H1 (cell line): ENCODE data around the gene PREX1. TPM values are rescaled to one million over a fixed set of nuclear protein-coding genes. Genes with fewer than 3 reads are reported as not detected.

Experiments used
- CTCF ChIA-PET: fragments of 300-600 bp; sonication (Branson Sonifier 250); formaldehyde crosslinking; loops from one replicate; lab custom pipeline; 2021; ENCODE audit not compliant: partially characterized antibody; lab: Charles Lee
- POLR2A ChIA-PET: fragments of 300-600 bp; sonication (Branson Sonifier 250); formaldehyde crosslinking; loops from one replicate; lab custom pipeline; 2021; ENCODE audit warnings: inconsistent platforms; ENCODE audit not compliant: partially characterized antibody; lab: Charles Lee
- DNase-seq, 2 experiments: peaks; one replicate each; pipeline versions ENCODE4 v3.0.0 to v3.0.0-alpha.2; 2010 to 2022; ENCODE audit warnings: low spot score in 2 of 2, low read depth in 1 of 2, mixed read lengths in 1 of 2
- FAIRE-seq: peaks from 2 replicates; lab custom pipeline; 2011; peaks lifted over from hg19 to GRCh38; lab: Jason Lieb, UNC
- H2AFZ ChIP-seq: 2 replicates; pipeline ENCODE4 v1.8.1; 2012; ENCODE audit warnings: low read length, inconsistent platforms
- H2AK5ac ChIP-seq: 2 replicates; pipeline ENCODE4 v1.6.1; 2013; ENCODE audit warnings: low read depth, low read length
- H2BK120ac ChIP-seq: replicated peaks from 2 replicates; pipeline ENCODE3; 2013; ENCODE audit warnings: low read depth, low read length, inconsistent platforms
- H2BK12ac ChIP-seq: 2 replicates; pipeline ENCODE4 v1.6.1; 2013; ENCODE audit warnings: low read depth, low read length
- H2BK15ac ChIP-seq: 2 replicates; pipeline ENCODE4 v1.6.1; 2013; ENCODE audit warnings: low read length
- H2BK20ac ChIP-seq: 2 replicates; pipeline ENCODE4 v1.6.1; 2013; ENCODE audit warnings: low read length
- H2BK5ac ChIP-seq: 2 replicates; pipeline ENCODE4 v1.6.1; 2013; ENCODE audit warnings: low read depth, low read length
- H3K14ac ChIP-seq: 2 replicates; pipeline ENCODE4 v1.6.1; 2013; ENCODE audit warnings: inconsistent platforms; ENCODE audit not compliant: insufficient read length
- H3K18ac ChIP-seq: 2 replicates; pipeline ENCODE4 v1.6.1; 2013; ENCODE audit warnings: low read length; ENCODE audit errors: extremely low read depth
- H3K23ac ChIP-seq: 2 replicates; pipeline ENCODE4 v1.6.1; 2013; ENCODE audit warnings: inconsistent platforms; ENCODE audit not compliant: insufficient read length
- H3K23me2 ChIP-seq: 2 replicates; pipeline ENCODE4 v1.6.1; 2013; ENCODE audit warnings: low read depth, low read length
- H3K27ac ChIP-seq: 2 replicates; pipeline ENCODE4 v1.6.1; 2011; ENCODE audit warnings: low read depth, low read length, inconsistent platforms
- H3K27me3 ChIP-seq, 4 experiments: replicated peaks in 1 of 4; 1 replicate in 1 of 4; 2 replicates in 3 of 4; pipeline versions ENCODE4 v1.6.1 to v1.8.1; 2011 to 2013; ENCODE audit warnings: low read length in 3 of 4, mild to moderate bottlenecking in 3 of 4, inconsistent platforms in 2 of 4, mixed read lengths in 2 of 4, moderate library complexity in 1 of 4; ENCODE audit not compliant: control insufficient read depth in 3 of 4, insufficient read depth in 3 of 4; ENCODE audit errors: extremely low read depth in 1 of 4
- H3K36me3 ChIP-seq, 4 experiments: 2 replicates each; pipeline versions ENCODE4 v1.6.1 to v1.8.1; 2011 to 2013; ENCODE audit warnings: mild to moderate bottlenecking in 4 of 4, low read length in 3 of 4, moderate library complexity in 2 of 4, control low read depth in 1 of 4, inconsistent platforms in 1 of 4; ENCODE audit not compliant: insufficient read depth in 4 of 4, control insufficient read depth in 2 of 4
- H3K4ac ChIP-seq: replicated peaks from 2 replicates; pipeline ENCODE3; 2013; ENCODE audit warnings: low read length, low read depth, mixed read lengths, inconsistent platforms; ENCODE audit not compliant: insufficient read length
- H3K4me1 ChIP-seq, 4 experiments: replicated peaks in 1 of 4; 1 replicate in 1 of 4; 2 replicates in 3 of 4; pipeline versions ENCODE4 v1.6.1 to v1.8.1; 2011 to 2013; ENCODE audit warnings: low read length in 3 of 4, inconsistent platforms in 2 of 4, mixed read lengths in 1 of 4; ENCODE audit not compliant: insufficient read depth in 4 of 4, control insufficient read depth in 3 of 4
- H3K4me2 ChIP-seq, 2 experiments: 2 replicates each; pipeline versions ENCODE4 v1.6.1 to v1.8.1; 2011 to 2013; ENCODE audit warnings: low read depth in 2 of 2, low read length in 2 of 2, control low read depth in 1 of 2, inconsistent platforms in 1 of 2, mild to moderate bottlenecking in 1 of 2; ENCODE audit not compliant: insufficient read depth in 1 of 2
- H3K4me3 ChIP-seq, 4 experiments: fragments of 200-600, 300-600 bp in 1 of 4; sonication (generic), shearing (Covaris generic), sonication (Bioruptor Twin) in 1 of 4; 2 replicates each; pipeline versions ENCODE4 v1.5.1 to v1.8.1; 2011 to 2016; ENCODE audit warnings: low read length in 4 of 4, low read depth in 3 of 4, control low read depth in 2 of 4, inconsistent platforms in 2 of 4, mild to moderate bottlenecking in 2 of 4, mixed read lengths in 1 of 4, moderate library complexity in 1 of 4; ENCODE audit not compliant: insufficient read depth in 2 of 4; ENCODE audit errors: extremely low read depth in 1 of 4
- H3K56ac ChIP-seq: replicated peaks from 2 replicates; pipeline ENCODE3; 2013; ENCODE audit warnings: low read depth, mild to moderate bottlenecking, mixed read lengths, low read length, inconsistent platforms; ENCODE audit not compliant: insufficient read length
- H3K79me1 ChIP-seq: 2 replicates; pipeline ENCODE4 v1.6.1; 2013; ENCODE audit warnings: low read depth, low read length, control low read depth
- H3K79me2 ChIP-seq, 2 experiments: 2 replicates each; pipeline versions ENCODE4 v1.6.1 to v1.8.1; 2012 to 2013; ENCODE audit warnings: low read length in 2 of 2, mild to moderate bottlenecking in 2 of 2, inconsistent platforms in 1 of 2; ENCODE audit not compliant: insufficient read depth in 2 of 2, control insufficient read depth in 1 of 2
- H3K9ac ChIP-seq, 4 experiments: replicated peaks in 1 of 4; 1 replicate in 1 of 4; 2 replicates in 3 of 4; pipeline versions ENCODE4 v1.6.1 to v1.8.1; 2011 to 2013; ENCODE audit warnings: low read depth in 3 of 4, low read length in 3 of 4, control low read depth in 2 of 4, mild to moderate bottlenecking in 2 of 4, moderate library complexity in 2 of 4, inconsistent platforms in 1 of 4; ENCODE audit errors: extremely low read depth in 1 of 4
- H3K9me3 ChIP-seq, 2 experiments: 2 replicates each; pipeline versions ENCODE4 v1.6.1 to v1.8.1; 2012 to 2013; ENCODE audit warnings: mild to moderate bottlenecking in 2 of 2, moderate library complexity in 2 of 2, control low read depth in 1 of 2, inconsistent platforms in 1 of 2, low read depth in 1 of 2, low read length in 1 of 2, mixed read lengths in 1 of 2; ENCODE audit not compliant: insufficient read depth in 2 of 2
- H4K20me1 ChIP-seq, 2 experiments: replicated peaks in 1 of 2; 2 replicates each; pipeline versions ENCODE3 to v1.8.1; 2011 to 2013; ENCODE audit warnings: inconsistent platforms in 2 of 2, low read length in 2 of 2, mild to moderate bottlenecking in 1 of 2; ENCODE audit not compliant: insufficient read depth in 2 of 2, control insufficient read depth in 1 of 2
- H4K5ac ChIP-seq: 2 replicates; pipeline ENCODE4 v1.6.1; 2013; ENCODE audit warnings: low read length, low read depth, mixed read lengths, inconsistent platforms; ENCODE audit not compliant: insufficient read length
- H4K8ac ChIP-seq: 2 replicates; pipeline ENCODE4 v1.8.0; 2013; ENCODE audit warnings: mild to moderate bottlenecking, moderate library complexity, low read length, inconsistent platforms; ENCODE audit not compliant: insufficient read depth; ENCODE audit errors: extremely low read depth
- H4K91ac ChIP-seq: replicated peaks from 2 replicates; pipeline ENCODE3; 2013; ENCODE audit warnings: low read length, mixed read lengths, inconsistent platforms; ENCODE audit not compliant: insufficient read length
- ATF2 ChIP-seq: IDR thresholded peaks from 2 replicates; pipeline ENCODE4 v1.6.1; 2012; ENCODE audit warnings: low read length, inconsistent platforms
- BACH1 ChIP-seq: IDR thresholded peaks from 2 replicates; pipeline ENCODE4 v1.6.1; 2012; ENCODE audit warnings: low read length, improper control_type of control experiment
- GABPA ChIP-seq: IDR thresholded peaks from 2 replicates; pipeline ENCODE4 v1.6.1; 2011; ENCODE audit warnings: mild to moderate bottlenecking, low read length, moderate library complexity, borderline replicate concordance; ENCODE audit not compliant: insufficient read depth
- JUN ChIP-seq: IDR thresholded peaks from 2 replicates; pipeline ENCODE4 v1.6.1; 2011; ENCODE audit warnings: low read depth, mild to moderate bottlenecking, improper control_type of control experiment, low read length
- NANOG ChIP-seq: IDR thresholded peaks from 2 replicates; pipeline ENCODE4 v1.6.1; 2011; ENCODE audit warnings: low read length, low read depth, mild to moderate bottlenecking, inconsistent platforms; ENCODE audit not compliant: insufficient read depth, poor library complexity, severe bottlenecking
- RXRA ChIP-seq: IDR thresholded peaks from 2 replicates; pipeline ENCODE4 v1.6.1; 2011; ENCODE audit warnings: low read depth, mild to moderate bottlenecking, low read length, moderate library complexity; ENCODE audit not compliant: insufficient read depth
- SP2 ChIP-seq: IDR thresholded peaks from 2 replicates; pipeline ENCODE4 v1.6.1; 2012; ENCODE audit warnings: mild to moderate bottlenecking, low read length, inconsistent platforms
- SRF ChIP-seq: IDR thresholded peaks from 2 replicates; pipeline ENCODE4 v1.6.1; 2011; ENCODE audit warnings: mild to moderate bottlenecking, low read depth, low read length, moderate library complexity
- WGBS, 2 experiments: shearing (Covaris generic) in 1 of 2; methylation state at CpG; one replicate each; pipeline versions ENCODE4 v1.1.6 to v1.1.7; 2013 to 2015; ENCODE audit warnings: low lambda C conversion rate in 2 of 2, mixed read lengths in 2 of 2, inconsistent platforms in 1 of 2, low coverage in 1 of 2, missing lambda C conversion rate in 1 of 2; ENCODE audit not compliant: insufficient replicate concordance in 2 of 2, insufficient coverage in 1 of 2, insufficient read length in 1 of 2; ENCODE audit errors: extremely low coverage in 1 of 2, missing lambda C conversion rate in 1 of 2; 5-methylcytosine and 5-hydroxymethylcytosine counted together
- polyA plus RNA-seq, 7 experiments: library from polyadenylated mRNA; depleted of rRNA in 3 of 7; stranded (reverse) in 5 of 7; unstranded in 2 of 7; fragments of >200 nt in 5 of 7; fragments of 200-250 nt in 2 of 7; gene quantifications; 1 replicate in 5 of 7; 2 replicates in 1 of 7; 4 replicates in 1 of 7; pipeline versions ENCODE4 v1.2.1 to v1.2.3, GENCODE V29; 2011 to 2013; ENCODE audit warnings: missing spikeins in 2 of 7, mixed read lengths in 2 of 7
- total RNA-seq: library from RNA; stranded (reverse); fragmentation: NEBNext Ultra II Directional; extraction: Animal tissue kit (Norgen Biotek cat#: 25700); gene quantifications from 2 replicates; pipeline ENCODE4 v1.2.1, GENCODE V29; 2021

The PREX1 gene
- total and polyA plus RNA-seq, 2 of the 8 experiments (the other 6 are each of a cell fraction or from before 2014, with no cell fraction given): 10.7 to 12.8 TPM

DNA sequence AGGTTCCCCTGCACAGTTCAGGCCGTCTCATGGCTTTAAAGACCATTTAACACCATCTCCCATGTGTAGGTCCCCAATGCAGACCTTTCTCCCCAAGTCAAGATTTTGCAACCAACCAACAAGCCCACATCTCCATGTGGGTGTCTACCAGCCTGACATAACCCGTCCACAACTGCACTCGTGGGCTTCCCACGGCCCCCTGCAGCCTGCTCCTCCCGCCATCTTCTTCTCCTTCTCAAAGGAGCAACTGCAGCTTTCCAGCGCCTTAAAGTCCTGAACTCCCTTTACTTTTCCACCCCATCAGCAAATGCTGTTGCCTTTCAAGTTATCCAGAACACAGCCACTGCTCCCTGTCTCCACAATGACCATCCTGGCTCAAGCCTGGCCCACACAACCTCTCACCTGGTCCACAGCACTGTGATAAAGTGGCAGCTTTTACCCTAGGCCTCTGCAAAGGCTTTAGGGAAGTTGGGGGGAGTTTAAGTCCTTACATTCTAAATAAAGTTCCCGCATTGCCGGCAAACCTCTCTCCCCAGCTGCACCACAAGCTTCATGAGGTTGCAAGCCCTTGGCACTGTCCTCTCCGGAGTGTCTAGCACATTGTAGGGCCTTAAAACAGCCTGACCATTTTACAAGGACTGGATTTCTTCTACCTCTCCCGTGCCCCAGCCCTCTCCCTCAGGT is 140.5 kb downstream of the PREX1 start:
- Histone ChIP-seq H3K27ac (no peak overlapping the region; the same call in 1 of the 2 replicates), H2BK12ac (no peak overlapping the region), H3K79me2 (no peaks in the 10 kb centered on the region), H3K4me3 (no peak overlapping the region), H3K23ac (no peak overlapping the region), H3K36me3 (no peaks in the 10 kb centered on the region), H2BK20ac (no peak overlapping the region), H4K20me1 (no peaks in the 10 kb centered on the region), H4K8ac (no peak overlapping the region), H2AK5ac (no peak overlapping the region), H2BK120ac (no peak overlapping the region), H4K91ac (no peak overlapping the region), H3K18ac (no peak overlapping the region), H2BK5ac (no peak overlapping the region), H3K4me2 (no peak overlapping the region), H2AFZ (no peak overlapping the region), H3K9me3 (no peaks in the 10 kb centered on the region), H3K9ac (no peak overlapping the region), H3K4me1 (peaks cover 7 to 21% (median 14%) of the 10 kb centered on the region in 4 experiments; a peak in 6 of 7 replicates), H3K14ac (no peak overlapping the region), H3K79me1 (no peaks in the 10 kb centered on the region), H3K4ac (no peak overlapping the region), H4K5ac (no peak overlapping the region), H3K56ac (no peak overlapping the region), H2BK15ac (no peak overlapping the region), H3K23me2 (no peaks in the 10 kb centered on the region; the same call in 1 of the 2 replicates), H3K27me3 (no peaks in the 10 kb centered on the region)
- no peak for DNase-seq
- 80% methylated on average over 10 of the region's 10 CpGs; no CpG with 5 or more reads in 1 of the 2 experiments for WGBS, 2 experiments
- CTCF ChIA-PET: interaction anchor here (1.0 to 2.5 kb wide), 4 partner anchors 10 to 262 kb away, joined by 3 to 15 read pairs (median 6); no protein-coding TSS in a partner anchor
- POLR2A ChIA-PET: interaction anchor here (1.2 kb wide), 1 partner anchor 34 kb away, joined by 3 read pairs; no protein-coding TSS in a partner anchor
- FAIRE-seq: no peak
- TF ChIP-seq GABPA: no peak
- TF ChIP-seq RXRA: no peak
- no peak for TF ChIP-seq SP2
- no peak for TF ChIP-seq NANOG
- TF ChIP-seq BACH1: no peak
- TF ChIP-seq SRF: no peak
- no peak for TF ChIP-seq JUN
- no peak for TF ChIP-seq ATF2
